HL-60 (cell line): ENCODE data around the gene GRIP2.

Source experiments
- DNase-seq, 2 experiments: peaks; one replicate each; pipeline ENCODE4 v3.0.0-alpha.2; 2010 to 2020; ENCODE audit warnings: low read depth in 1 of 2, low spot score in 1 of 2
- H3K27ac ChIP-seq: fragments of 250-450 bp; sonication (Bioruptor Pico); replicated peaks from 2 replicates; pipeline ENCODE4 v1.5.1; 2020; ENCODE audit warnings: mild to moderate bottlenecking, moderate library complexity
- H3K27me3 ChIP-seq: fragments of 250-450 bp; sonication (Bioruptor Pico); 2 replicates; pipeline ENCODE4 v1.5.1; 2021; ENCODE audit warnings: mild to moderate bottlenecking, moderate library complexity; ENCODE audit not compliant: insufficient read depth, poor library complexity, severe bottlenecking
- H3K4me3 ChIP-seq: replicated peaks from 2 replicates; pipeline ENCODE4 v1.5.1; 2011; ENCODE audit warnings: mild to moderate bottlenecking, control low read depth, low read length; ENCODE audit not compliant: insufficient read depth
- CTCF ChIP-seq: IDR thresholded peaks from one replicate; pipeline ENCODE4 v1.5.1; 2011; ENCODE audit warnings: low read length, control low read depth, inconsistent platforms; ENCODE audit not compliant: insufficient read depth
- GABPA ChIP-seq: IDR thresholded peaks from 2 replicates; pipeline ENCODE4 v1.6.1; 2012; ENCODE audit warnings: low read depth
- POLR2AphosphoS5 ChIP-seq: IDR thresholded peaks from 2 replicates; pipeline ENCODE4 v1.6.1; 2012; ENCODE audit warnings: low read depth
- SPI1 ChIP-seq: IDR thresholded peaks from 2 replicates; pipeline ENCODE4 v1.6.1; 2012; ENCODE audit warnings: low read depth, mild to moderate bottlenecking, borderline replicate concordance
- TF ChIP-seq, protein P1 (sequence below): IDR thresholded peaks from 2 replicates; pipeline ENCODE4 v1.6.1; 2012; ENCODE audit warnings: low read depth; ENCODE audit not compliant: insufficient replicate concordance

Gene GRIP2

GRCh38 chr3:14460342-14461005, 79.7 kb downstream of the GRIP2 start:
- Histone ChIP-seq H3K4me3 (no peak overlapping the region), H3K27ac (no peak overlapping the region), H3K27me3 (no peaks in the 10 kb centered on the region)
- TF ChIP-seq CTCF (no peak), GABPA (no peak), POLR2AphosphoS5 (no peak; the same call in 1 of the 2 replicates), SPI1 (no peak)
- TF ChIP-seq, protein P1, sequence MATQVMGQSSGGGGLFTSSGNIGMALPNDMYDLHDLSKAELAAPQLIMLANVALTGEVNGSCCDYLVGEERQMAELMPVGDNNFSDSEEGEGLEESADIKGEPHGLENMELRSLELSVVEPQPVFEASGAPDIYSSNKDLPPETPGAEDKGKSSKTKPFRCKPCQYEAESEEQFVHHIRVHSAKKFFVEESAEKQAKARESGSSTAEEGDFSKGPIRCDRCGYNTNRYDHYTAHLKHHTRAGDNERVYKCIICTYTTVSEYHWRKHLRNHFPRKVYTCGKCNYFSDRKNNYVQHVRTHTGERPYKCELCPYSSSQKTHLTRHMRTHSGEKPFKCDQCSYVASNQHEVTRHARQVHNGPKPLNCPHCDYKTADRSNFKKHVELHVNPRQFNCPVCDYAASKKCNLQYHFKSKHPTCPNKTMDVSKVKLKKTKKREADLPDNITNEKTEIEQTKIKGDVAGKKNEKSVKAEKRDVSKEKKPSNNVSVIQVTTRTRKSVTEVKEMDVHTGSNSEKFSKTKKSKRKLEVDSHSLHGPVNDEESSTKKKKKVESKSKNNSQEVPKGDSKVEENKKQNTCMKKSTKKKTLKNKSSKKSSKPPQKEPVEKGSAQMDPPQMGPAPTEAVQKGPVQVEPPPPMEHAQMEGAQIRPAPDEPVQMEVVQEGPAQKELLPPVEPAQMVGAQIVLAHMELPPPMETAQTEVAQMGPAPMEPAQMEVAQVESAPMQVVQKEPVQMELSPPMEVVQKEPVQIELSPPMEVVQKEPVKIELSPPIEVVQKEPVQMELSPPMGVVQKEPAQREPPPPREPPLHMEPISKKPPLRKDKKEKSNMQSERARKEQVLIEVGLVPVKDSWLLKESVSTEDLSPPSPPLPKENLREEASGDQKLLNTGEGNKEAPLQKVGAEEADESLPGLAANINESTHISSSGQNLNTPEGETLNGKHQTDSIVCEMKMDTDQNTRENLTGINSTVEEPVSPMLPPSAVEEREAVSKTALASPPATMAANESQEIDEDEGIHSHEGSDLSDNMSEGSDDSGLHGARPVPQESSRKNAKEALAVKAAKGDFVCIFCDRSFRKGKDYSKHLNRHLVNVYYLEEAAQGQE, result no peak
- no peak for DNase-seq

GRCh38 chr3:14459787-14460186, 80.4 kb downstream of the GRIP2 start:
- Histone ChIP-seq H3K27ac (no peak overlapping the region), H3K4me3 (no peak overlapping the region), H3K27me3 (no peaks in the 10 kb centered on the region)
- TF ChIP-seq SPI1, result no peak
- no peak for TF ChIP-seq POLR2AphosphoS5
- TF ChIP-seq GABPA, result no peak
- TF ChIP-seq, protein P1, result no peak
- no peak for TF ChIP-seq CTCF
- no peak for DNase-seq

- TF ChIP-seq GABPA (no peak), POLR2AphosphoS5 (no peak), CTCF (no peak), SPI1 (no peak)
- TF ChIP-seq, protein P1, result no peak
- H3K27me3 ChIP-seq, result no peaks in the 10 kb centered on the region
- H3K4me3 ChIP-seq, result no peak overlapping the region
- no peak for DNase-seq
- H3K27ac ChIP-seq, result no peak overlapping the region
Measured at GRCh38 chr3:14459384-14459783, 80.8 kb downstream of the GRIP2 start.
